HuH-7.5 (cell line): ENCODE measurements around the gene GSG1L.
"Not testable (repeated sequence)": the region's sequence is repeated elsewhere in the genome, so short reads cannot be mapped to it uniquely, and the experiment has no call there.

ENCODE experiments used
- DNase-seq: peaks from one replicate; pipeline ENCODE4 v3.0.0; 2011; ENCODE audit warnings: low spot score

The GSG1L gene

GRCh38 chr16:27751676-27752075, 311.8 kb downstream of the GSG1L start:
- DNase-seq, result no peak

- no peak for DNase-seq
Observed at GRCh38 chr16:27751233-27751632, 312.3 kb downstream of the GSG1L start.

- no peak for DNase-seq
Observed at GRCh38 chr16:27749946-27750345, 313.6 kb downstream of the GSG1L start.

GRCh38 chr16:27749547-27749875, 314.0 kb downstream of the GSG1L start:
- DNase-seq, result no peak

GRCh38 chr16:27748868-27749546, 314.5 kb downstream of the GSG1L start:
- peak; percentile 46 for DNase-seq

- no peak for DNase-seq
Observed at GRCh38 chr16:27747946-27748345, 315.6 kb downstream of the GSG1L start.

GRCh38 chr16:27746076-27746855, 317.2 kb downstream of the GSG1L start:
- no peak for DNase-seq

GRCh38 chr16:27745348-27745747, 318.2 kb downstream of the GSG1L start:
- no peak for DNase-seq

GRCh38 chr16:27743963-27744362, 319.6 kb downstream of the GSG1L start:
- DNase-seq, result no peak

- DNase-seq, result not testable (repeated sequence)
Observed at GRCh38 chr16:27743001-27743400, 320.5 kb downstream of the GSG1L start.

- DNase-seq, result no peak
Observed at GRCh38 chr16:27742333-27742732, 321.2 kb downstream of the GSG1L start.

GRCh38 chr16:27740496-27741201, 322.9 kb downstream of the GSG1L start:
- DNase-seq, result no peak

- no peak for DNase-seq
Observed at GRCh38 chr16:27739606-27740357, 323.7 kb downstream of the GSG1L start.

GRCh38 chr16:27738596-27738995, 324.9 kb downstream of the GSG1L start:
- no peak for DNase-seq
